HL-60 (cell line): ENCODE data around the gene MYRIP.

Experiments
- DNase-seq, 2 experiments: peaks; one replicate each; pipeline ENCODE4 v3.0.0-alpha.2; 2010 to 2020; ENCODE audit warnings: low read depth in 1 of 2, low spot score in 1 of 2
- H3K27ac ChIP-seq: fragments of 250-450 bp; sonication (Bioruptor Pico); replicated peaks from 2 replicates; pipeline ENCODE4 v1.5.1; 2020; ENCODE audit warnings: mild to moderate bottlenecking, moderate library complexity
- H3K27me3 ChIP-seq: fragments of 250-450 bp; sonication (Bioruptor Pico); 2 replicates; pipeline ENCODE4 v1.5.1; 2021; ENCODE audit warnings: mild to moderate bottlenecking, moderate library complexity; ENCODE audit not compliant: insufficient read depth, poor library complexity, severe bottlenecking
- H3K4me3 ChIP-seq: replicated peaks from 2 replicates; pipeline ENCODE4 v1.5.1; 2011; ENCODE audit warnings: mild to moderate bottlenecking, control low read depth, low read length; ENCODE audit not compliant: insufficient read depth
- GABPA ChIP-seq: IDR thresholded peaks from 2 replicates; pipeline ENCODE4 v1.6.1; 2012; ENCODE audit warnings: low read depth
- POLR2AphosphoS5 ChIP-seq: IDR thresholded peaks from 2 replicates; pipeline ENCODE4 v1.6.1; 2012; ENCODE audit warnings: low read depth
- SPI1 ChIP-seq: IDR thresholded peaks from 2 replicates; pipeline ENCODE4 v1.6.1; 2012; ENCODE audit warnings: low read depth, mild to moderate bottlenecking, borderline replicate concordance
- TF ChIP-seq, protein P1 (sequence below): IDR thresholded peaks from 2 replicates; pipeline ENCODE4 v1.6.1; 2012; ENCODE audit warnings: low read depth; ENCODE audit not compliant: insufficient replicate concordance
- TF ChIP-seq, protein P2 (sequence below): IDR thresholded peaks from one replicate; pipeline ENCODE4 v1.5.1; 2011; ENCODE audit warnings: low read length, control low read depth, inconsistent platforms; ENCODE audit not compliant: insufficient read depth

Gene MYRIP

DNA sequence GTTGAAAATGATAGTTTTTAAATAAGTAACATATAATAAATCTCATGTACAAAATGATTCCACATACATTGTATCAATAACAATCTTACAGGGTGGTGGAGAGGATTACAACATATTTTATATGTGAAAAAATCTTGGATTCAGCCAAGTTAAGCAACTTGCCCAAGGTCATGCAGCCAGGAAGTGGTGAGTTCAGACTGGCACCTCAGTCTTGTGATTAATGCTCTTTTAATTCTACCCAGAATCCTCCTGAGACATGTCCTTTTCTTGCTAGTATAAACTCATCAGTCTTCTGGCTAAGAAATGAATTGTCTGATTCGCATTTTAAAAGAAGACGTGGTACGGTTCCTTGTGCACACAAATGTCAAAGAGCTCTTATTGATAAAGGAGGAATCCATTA, 4.5 kb upstream of the MYRIP start:
- no peak for DNase-seq
- peaks cover 25% of the 10 kb centered on the region for H3K27me3 ChIP-seq
- H3K27ac ChIP-seq = no peak overlapping the region
- TF ChIP-seq, protein P1, sequence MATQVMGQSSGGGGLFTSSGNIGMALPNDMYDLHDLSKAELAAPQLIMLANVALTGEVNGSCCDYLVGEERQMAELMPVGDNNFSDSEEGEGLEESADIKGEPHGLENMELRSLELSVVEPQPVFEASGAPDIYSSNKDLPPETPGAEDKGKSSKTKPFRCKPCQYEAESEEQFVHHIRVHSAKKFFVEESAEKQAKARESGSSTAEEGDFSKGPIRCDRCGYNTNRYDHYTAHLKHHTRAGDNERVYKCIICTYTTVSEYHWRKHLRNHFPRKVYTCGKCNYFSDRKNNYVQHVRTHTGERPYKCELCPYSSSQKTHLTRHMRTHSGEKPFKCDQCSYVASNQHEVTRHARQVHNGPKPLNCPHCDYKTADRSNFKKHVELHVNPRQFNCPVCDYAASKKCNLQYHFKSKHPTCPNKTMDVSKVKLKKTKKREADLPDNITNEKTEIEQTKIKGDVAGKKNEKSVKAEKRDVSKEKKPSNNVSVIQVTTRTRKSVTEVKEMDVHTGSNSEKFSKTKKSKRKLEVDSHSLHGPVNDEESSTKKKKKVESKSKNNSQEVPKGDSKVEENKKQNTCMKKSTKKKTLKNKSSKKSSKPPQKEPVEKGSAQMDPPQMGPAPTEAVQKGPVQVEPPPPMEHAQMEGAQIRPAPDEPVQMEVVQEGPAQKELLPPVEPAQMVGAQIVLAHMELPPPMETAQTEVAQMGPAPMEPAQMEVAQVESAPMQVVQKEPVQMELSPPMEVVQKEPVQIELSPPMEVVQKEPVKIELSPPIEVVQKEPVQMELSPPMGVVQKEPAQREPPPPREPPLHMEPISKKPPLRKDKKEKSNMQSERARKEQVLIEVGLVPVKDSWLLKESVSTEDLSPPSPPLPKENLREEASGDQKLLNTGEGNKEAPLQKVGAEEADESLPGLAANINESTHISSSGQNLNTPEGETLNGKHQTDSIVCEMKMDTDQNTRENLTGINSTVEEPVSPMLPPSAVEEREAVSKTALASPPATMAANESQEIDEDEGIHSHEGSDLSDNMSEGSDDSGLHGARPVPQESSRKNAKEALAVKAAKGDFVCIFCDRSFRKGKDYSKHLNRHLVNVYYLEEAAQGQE = no peak
- TF ChIP-seq GABPA (no peak), SPI1 (no peak), POLR2AphosphoS5 (no peak)
- TF ChIP-seq, protein P2, sequence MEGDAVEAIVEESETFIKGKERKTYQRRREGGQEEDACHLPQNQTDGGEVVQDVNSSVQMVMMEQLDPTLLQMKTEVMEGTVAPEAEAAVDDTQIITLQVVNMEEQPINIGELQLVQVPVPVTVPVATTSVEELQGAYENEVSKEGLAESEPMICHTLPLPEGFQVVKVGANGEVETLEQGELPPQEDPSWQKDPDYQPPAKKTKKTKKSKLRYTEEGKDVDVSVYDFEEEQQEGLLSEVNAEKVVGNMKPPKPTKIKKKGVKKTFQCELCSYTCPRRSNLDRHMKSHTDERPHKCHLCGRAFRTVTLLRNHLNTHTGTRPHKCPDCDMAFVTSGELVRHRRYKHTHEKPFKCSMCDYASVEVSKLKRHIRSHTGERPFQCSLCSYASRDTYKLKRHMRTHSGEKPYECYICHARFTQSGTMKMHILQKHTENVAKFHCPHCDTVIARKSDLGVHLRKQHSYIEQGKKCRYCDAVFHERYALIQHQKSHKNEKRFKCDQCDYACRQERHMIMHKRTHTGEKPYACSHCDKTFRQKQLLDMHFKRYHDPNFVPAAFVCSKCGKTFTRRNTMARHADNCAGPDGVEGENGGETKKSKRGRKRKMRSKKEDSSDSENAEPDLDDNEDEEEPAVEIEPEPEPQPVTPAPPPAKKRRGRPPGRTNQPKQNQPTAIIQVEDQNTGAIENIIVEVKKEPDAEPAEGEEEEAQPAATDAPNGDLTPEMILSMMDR = no peak
- H3K4me3 ChIP-seq = no peak overlapping the region

DNA sequence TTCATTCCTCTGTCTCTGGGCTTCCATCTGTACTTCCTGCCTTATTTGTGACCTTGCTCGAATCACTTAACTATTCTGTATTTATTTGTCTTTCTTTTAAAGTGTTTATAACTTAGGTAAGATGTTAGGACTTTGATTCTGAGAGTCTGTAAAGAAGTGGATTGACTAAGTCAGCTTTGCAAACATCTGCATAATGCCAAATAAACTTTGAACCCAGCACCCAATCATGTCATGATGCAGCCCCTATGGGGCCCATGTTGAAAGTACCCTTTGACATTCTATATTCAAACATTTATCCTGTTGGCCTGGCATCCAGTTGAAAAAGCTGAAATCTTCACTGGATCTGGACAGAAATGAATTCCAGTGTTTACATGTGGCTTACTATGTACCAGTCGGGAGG, 3.8 kb upstream of the MYRIP start:
- no peak for DNase-seq
- Histone ChIP-seq H3K27me3 (peaks cover 32% of the 10 kb centered on the region), H3K4me3 (no peak overlapping the region), H3K27ac (no peak overlapping the region)
- TF ChIP-seq, protein P1 = no peak
- TF ChIP-seq GABPA (no peak), SPI1 (no peak), POLR2AphosphoS5 (no peak)
- TF ChIP-seq, protein P2 = no peak

DNA sequence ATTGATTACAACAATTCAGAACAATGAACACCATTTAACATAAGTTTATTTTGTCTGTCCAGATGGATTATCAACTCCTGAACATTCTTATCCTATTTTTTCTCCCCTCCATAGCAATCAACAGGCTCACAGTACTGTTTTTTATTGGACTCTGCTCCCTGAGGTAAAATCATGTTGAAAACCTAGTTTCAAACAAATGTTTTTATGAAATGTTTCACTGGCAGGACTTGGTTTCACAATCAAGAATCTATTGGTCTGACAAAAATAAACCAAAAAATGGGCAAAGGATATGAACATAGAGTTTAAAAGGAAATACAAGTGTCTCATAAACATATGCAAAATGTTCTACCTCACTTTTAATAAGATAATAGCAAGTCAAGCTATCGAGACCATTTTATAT, 2.6 kb upstream of the MYRIP start:
- Histone ChIP-seq H3K27me3 (peaks cover 41% of the 10 kb centered on the region), H3K27ac (no peak overlapping the region), H3K4me3 (no peak overlapping the region)
- no peak for DNase-seq
- TF ChIP-seq POLR2AphosphoS5 = no peak
- TF ChIP-seq, protein P2 = no peak
- TF ChIP-seq GABPA = no peak
- TF ChIP-seq, protein P1 = no peak
- no peak for TF ChIP-seq SPI1
